NK-92 treated with Interleukin-12 subunit alpha and Interleukin-12 subunit beta, amount 100 ng/mL, for 24 hours (cell line): Measurements from ENCODE around the gene SLC4A5.

ENCODE experiments used
- DNase-seq: peaks from one replicate; lab custom pipeline; 2025; lab: John Stamatoyannopoulos, UW

The SLC4A5 gene

DNA sequence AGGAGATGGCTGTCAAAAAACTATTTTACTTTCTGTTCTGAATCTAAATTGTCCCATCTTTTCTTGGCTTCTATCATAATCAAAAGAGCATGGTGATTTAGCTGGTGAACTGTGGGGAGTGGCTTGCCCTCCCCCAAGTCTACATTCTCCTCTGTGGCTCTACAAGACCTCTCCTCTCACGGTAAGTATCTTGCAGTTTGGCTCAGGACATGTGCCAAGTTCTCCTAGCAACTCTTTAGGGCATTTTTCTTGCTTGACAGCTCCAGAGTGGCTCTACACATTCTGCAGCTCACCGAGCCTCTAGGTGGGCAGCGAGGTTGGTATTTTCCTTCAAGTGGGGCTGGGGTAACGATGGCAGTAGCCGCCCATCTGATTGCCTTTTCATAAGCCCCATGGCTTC lies 29.1 kb downstream of the SLC4A5 start:
- no peak for DNase-seq

DNA sequence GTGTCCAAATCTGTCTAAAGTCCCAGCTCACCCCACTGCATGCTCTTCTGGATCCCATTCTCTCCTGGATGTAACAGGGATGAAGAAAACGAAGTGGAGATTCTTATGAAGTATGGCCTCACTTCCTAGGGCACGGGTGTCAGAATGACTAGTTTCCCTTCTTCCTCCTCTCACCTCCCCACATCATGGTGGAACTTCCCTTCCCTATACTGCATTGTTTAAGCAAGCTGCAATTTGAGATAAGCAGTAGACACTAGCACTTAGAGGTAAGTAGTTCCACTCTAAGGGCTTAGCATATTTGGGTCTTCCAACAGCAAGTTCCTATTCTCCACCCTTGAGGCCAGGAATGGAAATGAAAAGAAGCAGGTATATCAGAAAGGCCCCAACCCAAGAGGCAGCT lies 29.7 kb downstream of the SLC4A5 start:
- DNase-seq, result no peak

DNA sequence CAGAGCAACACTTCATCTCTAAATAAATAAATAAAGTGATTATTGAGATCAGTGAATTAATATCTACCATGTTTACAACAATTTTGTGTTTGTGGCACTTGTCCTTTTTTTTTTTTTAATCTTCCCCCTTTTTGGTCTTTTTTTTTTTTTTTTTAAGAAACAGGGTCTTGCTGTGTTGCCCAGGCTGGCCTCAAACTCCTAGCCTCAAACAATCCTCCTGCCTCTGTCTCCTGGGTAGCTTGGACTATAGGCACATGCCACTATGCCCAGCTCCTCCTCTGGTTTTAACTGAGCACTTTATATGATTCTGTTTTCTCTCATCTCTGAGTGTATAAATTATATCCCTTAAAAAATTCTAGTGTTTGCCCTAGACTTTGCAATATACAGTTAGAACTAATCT lies 30.3 kb downstream of the SLC4A5 start:
- no peak for DNase-seq

DNA sequence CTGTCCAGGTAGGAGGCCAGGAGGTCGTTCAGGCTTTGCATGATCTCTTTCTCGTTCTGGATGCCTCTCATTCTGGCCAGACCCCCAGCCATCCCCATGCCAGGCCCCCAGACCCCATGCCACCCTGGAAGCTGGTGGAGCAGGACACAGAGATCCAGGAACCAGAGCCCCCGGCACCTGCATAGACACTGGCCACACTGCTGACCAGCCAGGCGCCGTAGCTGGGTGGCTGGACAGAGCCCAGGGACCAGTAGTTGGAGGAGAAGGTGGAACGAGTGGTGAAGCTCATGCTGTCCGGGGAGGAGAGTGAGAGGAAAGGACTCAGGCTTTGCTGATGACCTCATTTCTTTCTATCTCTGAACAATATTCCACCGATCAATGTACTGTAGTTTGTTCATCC lies 35.5 kb downstream of the SLC4A5 start:
- DNase-seq, result no peak

DNA sequence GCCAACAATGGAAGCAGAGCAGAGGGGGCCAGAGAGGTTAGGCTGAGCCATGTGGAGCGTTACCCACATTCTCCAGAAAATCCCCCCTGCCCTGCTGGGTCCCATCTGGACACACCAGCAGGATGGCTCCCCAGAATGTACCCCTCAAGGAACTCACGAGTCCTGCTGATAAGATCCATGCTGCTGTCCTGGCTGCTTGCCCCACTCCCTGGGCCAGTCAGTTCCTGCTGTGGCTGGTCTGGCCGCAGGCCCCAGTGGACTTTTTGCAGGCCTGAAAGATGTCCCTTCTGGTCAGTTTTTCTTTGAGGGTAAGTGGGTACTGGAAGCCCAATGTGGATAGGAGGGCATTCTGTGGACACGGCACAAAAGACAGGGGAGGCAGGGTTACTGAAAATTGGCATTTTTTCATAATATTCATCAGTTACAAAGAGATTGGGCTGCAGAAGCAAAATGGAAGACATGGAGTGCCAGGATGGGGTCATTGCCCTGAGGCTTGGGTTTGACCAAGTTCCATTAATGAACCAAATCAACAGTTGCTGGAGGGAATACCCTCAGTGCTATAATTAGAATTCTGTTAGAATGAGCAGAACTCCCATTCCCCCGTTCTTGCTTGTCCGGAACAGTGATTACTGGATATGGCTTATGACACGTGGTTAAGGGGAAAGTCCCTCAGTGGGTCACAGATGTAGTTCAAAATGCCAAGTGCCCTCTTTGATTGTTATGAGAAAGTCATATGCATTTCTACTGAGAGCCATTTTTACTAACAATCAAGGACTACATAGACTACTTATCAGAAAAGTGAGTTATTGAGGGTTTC lies 38.7 kb downstream of the SLC4A5 start:
- DNase-seq, result no peak

DNA sequence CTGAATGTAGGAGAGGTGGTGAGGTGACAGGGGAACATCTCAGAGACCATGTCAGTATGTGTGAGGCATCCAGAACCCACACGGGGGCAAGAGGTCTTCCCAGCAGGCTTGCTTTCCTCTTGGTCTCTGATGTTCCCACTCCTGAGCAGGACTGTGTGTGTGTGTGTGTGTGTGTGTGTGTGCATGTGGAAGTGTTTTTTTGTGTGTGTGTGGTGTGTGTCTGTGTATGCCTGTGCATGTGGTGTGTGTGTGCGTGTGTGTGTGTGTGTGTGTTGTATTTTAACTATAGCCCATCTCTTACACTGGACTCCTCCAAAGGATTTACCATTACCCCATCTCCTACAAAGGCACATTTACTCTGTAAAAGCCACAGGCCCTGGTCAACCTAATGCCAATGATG lies 40.4 kb downstream of the SLC4A5 start:
- DNase-seq, result no peak

DNA sequence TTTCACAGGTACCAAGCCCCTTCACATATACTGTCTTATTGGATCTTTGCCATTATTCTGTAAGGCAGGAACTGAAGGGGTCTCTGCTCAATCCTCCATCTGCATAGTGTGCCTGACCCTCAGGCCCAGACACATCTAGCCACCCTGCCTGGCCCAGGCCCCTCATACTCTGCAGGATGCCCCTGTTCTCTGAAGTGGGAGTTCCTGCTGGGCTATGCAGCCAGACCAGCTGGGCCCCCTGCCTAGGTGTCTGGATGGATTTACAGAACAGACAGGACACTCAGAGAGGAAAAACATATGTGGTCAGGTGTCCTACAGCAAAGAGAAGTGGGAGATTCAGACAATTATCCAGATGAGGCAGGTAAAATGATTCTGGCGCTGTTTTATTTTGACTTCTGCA lies 42.0 kb downstream of the SLC4A5 start:
- DNase-seq, result no peak

DNA sequence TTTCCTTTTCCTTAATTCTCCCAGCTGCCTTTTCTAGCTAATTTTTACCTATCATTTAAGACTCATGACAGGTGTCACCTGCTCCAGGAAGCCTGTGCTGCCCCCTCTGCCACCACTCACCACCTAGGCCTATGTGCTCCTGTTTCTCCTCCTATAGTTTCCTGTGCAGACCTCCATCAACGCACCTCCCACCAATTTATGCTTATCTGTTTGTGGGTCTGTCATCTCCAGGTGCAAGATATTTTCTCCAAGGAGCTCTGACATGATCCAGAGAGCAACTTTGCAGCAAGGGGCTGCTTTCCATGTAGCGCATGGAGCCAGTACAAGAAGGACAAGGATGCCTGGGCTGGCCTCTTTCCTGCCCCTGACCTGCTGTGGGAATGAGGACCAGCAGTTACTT lies 42.7 kb downstream of the SLC4A5 start:
- DNase-seq, result no peak

DNA sequence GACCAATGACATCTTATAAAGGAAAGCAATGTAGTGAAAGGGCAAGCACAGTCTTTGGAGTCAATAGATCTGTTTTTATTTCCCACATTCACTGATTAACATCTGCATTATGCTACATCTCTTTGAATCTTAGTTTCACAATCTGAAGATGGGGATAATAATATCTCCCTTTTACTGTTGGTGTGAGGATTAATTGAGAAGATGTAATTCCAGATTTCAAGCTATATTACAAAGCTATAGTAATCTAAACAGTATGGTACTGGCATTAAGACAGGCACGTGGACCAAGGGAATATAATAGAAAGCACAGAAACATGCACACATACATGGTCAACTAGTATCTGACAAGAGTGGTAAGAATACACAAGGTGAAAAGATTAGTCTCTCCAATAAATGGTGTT lies 45.3 kb downstream of the SLC4A5 start:
- DNase-seq, result no peak

DNA sequence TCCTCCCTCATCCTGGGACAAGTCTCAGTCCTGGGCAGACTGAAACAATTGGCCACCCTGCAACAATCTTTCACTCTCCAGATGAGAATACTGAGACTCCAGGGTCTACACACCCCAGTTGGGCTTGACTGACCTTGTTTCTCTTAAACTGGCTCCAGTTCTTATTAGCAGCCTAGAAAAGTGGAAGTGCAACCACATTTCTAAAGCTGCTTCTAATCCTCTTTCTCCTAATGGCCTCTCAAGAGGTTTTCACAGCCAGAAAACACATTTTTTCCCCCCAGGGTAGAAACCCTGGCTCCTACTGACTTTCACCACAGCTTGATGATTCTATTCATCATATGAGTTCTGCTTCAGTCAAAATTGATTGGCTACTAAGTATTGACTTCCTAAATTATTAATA lies 45.8 kb downstream of the SLC4A5 start:
- no peak for DNase-seq

DNA sequence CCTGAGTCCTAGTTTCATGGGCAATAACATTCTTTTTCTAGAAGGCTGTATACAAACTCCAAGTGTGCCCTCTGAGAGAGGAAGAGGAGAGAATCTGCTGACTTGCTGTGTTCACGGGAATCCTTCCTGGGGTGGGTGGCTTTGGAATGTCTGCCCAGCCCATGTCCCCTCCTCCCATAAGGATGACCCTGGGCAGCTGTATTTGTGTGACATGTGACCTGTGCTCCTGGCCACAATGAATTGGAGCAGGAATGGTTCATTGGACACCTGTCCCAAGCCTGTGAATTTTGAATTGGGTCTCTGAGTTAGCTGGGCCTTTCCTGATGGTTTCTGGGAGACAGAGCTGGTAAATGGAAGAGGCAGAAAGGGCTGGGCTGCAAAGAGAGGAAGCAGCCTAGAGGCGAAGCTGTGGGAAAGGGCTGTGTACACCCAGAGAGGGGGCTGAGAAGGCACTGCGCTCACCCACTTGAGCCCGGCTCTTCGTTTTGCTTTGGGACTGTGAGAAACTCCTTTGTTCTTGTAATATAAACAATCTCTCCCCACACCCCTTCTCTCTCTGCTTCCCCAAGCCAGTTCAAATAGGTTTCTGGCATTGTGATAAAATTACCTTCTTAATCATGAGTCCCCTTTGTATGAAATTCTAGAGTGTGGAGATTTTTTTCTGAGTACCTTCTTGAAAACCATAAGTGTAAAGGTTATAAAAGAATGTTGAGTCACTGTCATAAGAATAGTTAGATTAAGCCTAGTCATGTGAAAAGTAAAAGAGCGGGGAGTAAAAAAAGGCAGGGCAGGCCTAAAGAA lies 49.8 kb downstream of the SLC4A5 start:
- DNase-seq, result no peak

DNA sequence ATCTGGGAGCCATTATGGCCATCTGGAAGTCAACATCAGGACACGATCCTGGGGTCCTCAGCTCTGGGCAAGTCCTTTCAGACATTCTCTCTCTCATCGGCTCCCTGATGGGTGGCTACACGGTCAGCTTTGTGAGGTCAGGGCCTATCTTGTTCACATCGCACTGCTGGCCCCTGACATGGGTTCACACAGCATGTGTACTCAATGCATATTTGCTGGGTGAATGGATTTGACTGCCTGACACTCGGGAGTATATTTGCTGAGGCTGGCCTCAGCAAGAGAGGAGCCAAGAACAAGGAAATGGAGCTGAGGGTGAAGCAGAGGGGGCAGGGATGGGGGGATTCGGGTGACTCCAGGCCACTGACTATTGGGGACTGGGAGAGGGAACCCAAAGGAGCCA lies 50.5 kb downstream of the SLC4A5 start:
- DNase-seq, result no peak

DNA sequence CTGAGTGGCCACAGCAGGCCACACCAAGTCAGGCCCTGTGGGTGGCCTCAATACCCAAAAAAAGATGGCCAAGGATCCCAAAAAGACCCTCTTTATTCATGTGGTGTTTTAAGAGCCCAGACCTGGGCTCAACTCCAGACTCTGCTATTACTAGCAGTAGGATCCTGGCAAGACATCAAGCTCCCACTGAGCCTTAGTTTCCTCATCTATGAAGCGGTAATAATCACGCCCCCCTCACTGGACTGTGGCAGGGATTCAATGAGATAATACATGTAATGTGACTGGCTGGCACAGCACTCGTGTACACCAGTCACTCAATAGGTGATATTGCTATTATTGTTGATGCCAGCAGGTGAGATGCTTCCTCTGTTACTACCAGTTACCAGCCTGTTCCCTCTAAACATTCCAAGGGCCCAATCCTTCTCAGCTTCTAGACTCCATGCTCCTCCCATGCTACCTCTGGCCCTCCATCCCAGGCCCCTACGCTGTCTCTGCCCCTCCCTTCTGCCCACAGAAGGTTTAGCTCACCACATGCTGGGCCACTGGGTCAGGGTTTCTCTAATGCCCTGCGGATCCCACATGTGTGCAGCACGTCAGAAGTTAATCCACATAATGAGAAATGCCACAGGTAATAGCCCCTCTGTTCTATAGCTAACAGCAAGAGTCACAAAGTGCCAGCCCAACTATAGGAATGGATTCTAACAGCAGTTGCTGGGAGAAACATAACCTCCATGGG lies 51.2 kb downstream of the SLC4A5 start:
- DNase-seq, result no peak

DNA sequence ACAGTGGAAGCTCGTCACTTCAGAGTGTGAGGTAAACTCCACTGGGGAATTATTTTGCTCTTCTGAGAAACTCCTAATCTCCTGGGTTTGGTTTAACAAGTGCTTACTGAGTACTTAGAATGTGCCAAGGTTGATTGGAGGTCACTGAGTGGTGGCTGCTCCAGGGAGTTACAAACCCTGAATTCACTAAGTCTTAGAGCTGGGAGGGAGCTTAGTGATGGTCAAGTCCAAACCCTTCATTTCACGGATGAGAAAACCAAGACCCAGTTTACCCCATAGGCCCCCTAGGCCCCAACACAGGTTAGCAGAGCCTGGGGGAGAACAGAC lies 52.0 kb downstream of the SLC4A5 start:
- no peak for DNase-seq

DNA sequence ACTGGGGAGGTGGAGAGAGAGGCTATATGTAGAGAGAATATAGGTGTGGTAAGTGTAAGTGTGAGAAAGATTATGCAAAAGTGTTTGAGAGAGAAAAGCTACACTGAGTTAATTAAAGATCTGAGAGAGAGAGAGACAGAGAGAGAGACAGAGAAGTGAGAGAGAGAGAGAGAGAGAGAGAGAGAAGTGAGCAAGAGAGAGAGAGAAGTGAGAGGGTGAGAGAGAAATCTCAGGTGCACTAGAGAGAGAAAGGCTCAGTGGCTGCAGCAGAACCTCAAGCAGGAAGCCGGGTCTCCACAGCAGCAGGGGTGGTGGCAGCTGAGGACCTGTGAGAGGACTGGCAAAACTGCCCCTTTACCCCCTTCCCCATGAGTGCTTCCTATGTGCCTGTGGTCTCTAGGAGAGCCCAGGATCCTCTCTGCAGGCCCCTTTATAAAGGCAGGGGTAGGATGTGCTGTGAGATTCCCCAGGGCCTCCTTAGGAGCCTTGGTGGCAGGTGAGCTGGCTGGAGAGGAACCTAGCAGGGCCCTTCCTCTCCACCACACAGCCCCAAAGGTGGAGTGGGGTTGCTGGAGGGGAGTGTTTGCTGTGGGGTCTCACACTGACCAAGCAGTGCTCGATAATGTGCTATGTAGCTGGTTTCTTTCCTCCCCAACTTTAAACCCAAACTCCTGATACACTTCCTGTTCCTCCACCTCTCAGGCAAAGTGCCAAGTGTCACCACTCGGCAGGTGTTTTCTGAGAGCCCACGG lies 52.6 kb downstream of the SLC4A5 start:
- DNase-seq, result no peak

DNA sequence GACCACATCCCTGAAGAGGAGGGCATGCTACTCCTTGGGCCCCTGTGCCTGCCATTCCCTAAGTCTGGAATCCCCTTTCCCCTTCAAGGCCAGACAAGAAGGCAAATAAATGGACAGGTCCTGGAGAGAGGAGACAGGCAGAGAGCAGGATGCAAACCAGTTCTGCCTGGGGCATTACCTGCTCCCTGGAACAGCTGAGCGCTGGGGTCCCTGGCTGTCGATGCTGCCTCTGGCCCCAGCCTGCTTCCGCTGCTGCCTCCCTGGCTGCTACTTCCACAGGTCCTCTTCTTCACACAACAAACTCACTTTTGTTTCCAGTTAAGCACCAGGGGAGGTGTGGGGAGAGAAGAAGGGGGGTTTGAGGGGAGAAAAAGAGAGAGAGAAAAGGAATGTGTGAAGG lies 53.1 kb downstream of the SLC4A5 start:
- DNase-seq, result no peak

DNA sequence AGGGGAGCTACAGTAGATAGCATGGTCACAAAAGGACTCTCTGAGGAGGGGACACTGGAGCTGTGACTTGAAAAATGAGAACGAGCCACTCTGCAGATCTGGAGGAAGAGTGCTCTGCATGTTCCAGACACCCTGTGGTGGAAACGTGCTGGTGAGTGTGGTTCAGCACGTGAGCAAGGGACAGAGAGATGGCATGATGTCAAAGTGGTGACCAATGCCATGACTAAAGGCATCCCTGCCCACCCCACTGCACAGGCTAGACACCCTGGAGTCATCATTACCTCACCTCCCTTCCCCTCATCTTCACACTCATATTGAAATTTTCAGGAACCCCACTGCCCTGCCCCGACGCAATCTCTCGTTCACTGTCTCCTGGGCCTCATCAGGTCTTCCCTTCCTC lies 56.5 kb downstream of the SLC4A5 start:
- DNase-seq, result no peak

DNA sequence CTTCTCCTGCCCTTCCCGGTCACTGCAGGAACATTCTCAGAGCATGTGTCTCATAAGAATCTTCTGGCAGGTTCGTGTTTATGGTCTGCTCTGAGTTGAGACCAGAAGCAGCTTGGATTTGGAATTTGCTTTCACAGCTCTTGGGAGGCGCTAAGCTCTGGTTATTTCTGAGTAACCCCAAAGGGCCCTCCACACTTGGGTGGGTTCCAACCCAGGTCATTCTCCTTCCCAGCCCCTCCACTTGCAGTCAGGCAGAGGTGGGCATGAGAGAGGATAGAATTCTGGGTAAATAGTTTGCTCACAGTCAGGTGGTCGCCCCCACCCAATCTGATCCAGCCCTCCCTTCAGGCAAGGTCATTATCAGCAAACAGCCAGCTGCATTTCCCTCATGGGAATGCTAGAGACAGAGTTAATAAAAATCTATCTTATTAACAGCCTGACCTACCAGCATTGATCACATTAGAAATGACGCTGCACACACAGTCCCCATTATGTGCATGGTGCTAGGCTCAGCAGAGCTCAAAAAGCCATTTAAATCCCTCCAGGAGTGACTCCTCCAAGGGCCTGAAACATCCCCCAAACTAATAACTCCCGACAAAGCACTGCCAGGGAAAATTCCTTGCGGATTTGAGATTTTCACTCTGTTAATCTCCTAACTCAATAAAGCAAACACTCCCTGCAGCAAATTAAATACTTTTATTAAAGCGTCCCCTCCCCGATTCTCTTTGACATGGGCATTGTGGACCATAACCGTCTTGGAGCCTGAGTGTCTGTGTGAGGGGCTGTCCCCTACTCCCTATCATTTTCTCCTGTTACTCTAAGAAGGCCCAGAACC lies 61.9 kb downstream of the SLC4A5 start:
- DNase-seq, result no peak

DNA sequence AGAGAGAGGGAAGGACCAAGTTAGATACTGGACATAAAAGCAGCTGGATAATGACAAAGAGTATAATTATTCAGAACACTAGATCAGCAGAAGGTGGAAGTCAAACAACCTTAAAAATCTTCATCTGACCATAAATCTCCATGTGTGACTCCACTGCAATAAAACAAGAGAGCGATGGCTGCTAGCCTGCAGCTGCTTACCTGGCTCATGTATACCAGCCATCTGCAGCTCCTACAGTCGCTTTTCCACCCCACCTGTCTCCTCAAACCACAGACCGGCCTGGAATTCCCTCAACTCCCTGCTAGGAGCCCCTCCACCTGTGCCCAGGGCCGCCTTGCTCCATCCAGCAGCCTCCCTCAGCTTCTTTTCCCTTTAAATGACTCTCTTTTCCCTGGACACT lies 64.5 kb downstream of the SLC4A5 start:
- no peak for DNase-seq

DNA sequence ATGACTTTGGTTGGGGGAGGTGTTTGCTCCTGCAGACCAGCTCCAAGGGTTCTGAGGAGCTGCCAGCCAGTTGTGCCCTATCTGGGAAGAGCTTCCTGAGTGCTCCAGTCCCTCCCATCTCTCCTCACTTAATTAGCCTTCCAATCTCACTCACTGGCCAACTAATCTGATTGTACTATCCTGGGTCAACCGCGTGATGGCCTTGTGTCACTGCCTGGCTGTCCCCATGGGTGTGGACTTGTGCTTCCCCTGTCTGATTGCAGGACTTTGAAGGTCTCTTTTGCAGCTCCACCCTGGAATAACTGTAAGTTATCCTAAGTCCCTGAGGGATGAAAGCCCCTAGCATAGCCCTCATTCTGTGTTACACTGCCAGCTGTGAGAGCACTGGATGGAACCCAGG lies 65.0 kb downstream of the SLC4A5 start:
- no peak for DNase-seq

DNA sequence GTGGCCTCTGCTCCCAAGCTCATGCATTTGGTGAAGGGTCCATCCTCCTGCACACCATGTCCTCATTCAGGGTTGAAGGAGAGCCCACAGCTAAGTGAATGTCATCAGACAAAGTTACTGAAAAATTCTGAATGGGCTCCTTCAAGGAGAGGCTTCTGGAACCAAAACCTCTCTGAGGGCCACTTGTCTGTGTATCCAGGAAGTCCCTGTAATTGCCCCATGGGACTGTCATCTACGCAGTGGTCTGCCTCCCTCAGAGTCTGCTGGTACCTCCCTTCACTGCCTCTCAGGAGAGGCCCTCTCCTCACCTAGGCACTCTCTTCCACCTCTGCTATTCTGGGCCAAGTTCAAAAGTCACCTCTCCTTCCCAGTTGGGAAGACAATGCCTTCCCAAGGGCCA lies 68.0 kb downstream of the SLC4A5 start:
- DNase-seq, result no peak
